ENCODE measurements around the gene ELFN1.

Gene ELFN1

DNA sequence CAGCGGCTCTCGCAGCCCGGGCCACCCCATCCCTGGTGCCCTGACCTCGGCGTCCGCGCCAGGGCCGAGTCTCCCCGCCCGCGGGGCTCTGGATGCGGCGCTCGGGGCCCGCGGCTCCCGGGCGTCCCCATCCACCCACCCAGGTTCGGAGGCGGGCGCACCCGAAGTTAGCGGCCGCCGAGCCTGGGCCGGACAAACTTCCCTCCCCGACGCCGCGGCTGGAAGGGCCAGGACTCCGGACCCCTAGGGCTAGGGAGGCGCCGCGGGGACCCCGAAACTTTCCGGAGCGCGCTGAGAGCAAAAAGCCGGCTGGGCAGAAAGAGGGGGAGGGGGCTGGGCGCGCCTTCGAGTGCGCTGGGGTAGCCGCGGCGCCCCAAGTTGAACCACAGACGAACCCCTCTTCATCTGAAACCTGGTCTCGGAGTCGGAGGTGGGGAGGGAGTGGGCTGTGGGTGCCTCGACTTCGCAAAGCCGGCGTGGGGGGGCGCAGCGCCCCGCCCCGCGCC lies 3.7 kb upstream of the ELFN1 start:
- POLR2A ChIA-PET (ENCODE audit: low non-redundant PET), result no interaction called here
- TF ChIP-seq, protein P1, sequence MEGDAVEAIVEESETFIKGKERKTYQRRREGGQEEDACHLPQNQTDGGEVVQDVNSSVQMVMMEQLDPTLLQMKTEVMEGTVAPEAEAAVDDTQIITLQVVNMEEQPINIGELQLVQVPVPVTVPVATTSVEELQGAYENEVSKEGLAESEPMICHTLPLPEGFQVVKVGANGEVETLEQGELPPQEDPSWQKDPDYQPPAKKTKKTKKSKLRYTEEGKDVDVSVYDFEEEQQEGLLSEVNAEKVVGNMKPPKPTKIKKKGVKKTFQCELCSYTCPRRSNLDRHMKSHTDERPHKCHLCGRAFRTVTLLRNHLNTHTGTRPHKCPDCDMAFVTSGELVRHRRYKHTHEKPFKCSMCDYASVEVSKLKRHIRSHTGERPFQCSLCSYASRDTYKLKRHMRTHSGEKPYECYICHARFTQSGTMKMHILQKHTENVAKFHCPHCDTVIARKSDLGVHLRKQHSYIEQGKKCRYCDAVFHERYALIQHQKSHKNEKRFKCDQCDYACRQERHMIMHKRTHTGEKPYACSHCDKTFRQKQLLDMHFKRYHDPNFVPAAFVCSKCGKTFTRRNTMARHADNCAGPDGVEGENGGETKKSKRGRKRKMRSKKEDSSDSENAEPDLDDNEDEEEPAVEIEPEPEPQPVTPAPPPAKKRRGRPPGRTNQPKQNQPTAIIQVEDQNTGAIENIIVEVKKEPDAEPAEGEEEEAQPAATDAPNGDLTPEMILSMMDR (conservative IDR thresholded peaks at IDR 0.05; ENCODE audit: low read depth), result no peak
- CTCF ChIA-PET, result no interaction called here
- no peak for DNase-seq (ENCODE audit: low spot score)
- no peak overlapping the region for H3K27ac ChIP-seq

DNA sequence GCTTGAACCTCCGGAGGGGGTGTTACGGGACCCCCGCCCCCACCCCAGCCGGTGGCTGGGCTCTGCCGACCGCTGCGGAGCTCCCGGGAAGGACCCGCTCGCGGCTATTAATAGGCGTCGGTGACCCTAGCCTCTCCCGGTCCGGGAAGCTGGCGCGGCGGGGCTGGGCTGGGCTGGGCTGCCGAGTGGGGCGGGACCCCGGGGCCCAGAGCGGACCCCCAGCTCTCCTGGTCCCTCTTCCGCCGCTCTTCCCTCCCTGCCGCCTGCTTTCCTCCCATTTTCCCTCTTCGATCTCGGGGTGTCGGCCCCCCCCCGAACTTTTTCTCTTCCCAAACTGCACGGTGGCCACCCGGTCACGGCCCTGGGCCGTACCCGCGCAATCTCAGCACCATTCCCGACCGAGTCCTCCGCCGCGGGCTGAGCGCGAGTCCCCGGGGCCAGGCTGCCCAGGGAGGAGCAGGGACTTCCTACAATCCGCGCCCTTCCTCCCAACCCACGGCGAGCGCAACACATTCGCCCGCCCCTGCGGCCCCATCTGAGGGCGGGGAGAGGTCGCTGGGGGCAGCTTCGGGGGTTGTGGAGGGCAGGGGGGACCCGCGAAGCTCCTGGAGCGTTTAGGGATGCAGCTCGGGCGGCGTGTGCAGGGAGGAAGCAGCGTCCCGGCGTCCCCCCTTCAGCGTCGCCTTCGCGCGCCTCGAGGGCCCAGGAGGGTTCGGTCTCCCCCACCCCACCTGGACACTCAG lies 3.1 kb upstream of the ELFN1 start:
- TF ChIP-seq, protein P1 (conservative IDR thresholded peaks at IDR 0.05; ENCODE audit: low read depth), result no peak
- POLR2A ChIA-PET (ENCODE audit: low non-redundant PET), result no interaction called here
- H3K27ac ChIP-seq, result no peak overlapping the region
- no peak for DNase-seq (ENCODE audit: low spot score)
- CTCF ChIA-PET, result no interaction called here

DNA sequence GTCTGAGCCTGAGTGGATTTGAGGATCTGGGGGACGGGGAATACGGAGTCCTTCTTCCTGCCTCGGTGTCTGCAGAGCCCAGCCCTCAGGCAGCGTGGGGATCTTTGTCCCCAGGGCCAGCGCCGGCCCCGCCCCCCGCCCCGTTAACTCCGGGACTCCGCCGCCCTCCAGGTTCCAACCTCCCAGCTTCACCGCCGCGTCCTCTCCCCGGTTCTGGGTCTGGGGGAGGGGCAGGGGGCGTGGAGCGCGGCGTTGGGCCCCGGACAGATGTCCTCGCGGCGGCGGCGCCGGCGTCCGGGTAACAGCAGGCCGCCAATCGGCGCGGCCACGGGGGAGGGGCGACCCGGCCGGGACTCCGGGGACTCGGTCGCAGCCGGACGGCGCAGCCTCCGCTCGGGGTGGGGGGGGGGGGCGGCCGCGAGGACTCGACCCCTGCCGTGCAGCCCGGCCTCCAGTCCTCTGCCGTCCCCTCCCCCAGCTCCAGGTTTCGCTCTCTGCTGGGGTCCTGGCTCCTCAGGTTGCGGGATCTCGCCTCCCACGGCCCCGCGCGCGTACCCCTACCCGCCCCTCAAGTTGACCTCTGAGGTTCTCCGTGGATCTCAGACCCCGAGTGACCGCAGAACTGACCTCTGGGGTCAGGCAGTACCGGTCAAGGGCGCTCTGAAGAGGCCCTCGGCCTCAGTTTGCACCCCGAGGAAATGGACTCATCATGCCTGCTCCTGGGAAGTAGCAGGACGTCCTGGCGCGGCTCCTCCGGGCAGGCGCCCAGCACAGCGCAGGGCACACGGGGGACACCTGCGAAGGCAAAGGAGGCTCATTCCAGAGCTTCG lies 2.3 kb upstream of the ELFN1 start:
- POLR2A ChIA-PET (ENCODE audit: low non-redundant PET), result no interaction called here
- H3K27ac ChIP-seq, result no peak overlapping the region
- CTCF ChIA-PET, result interaction anchor here (0.5 kb wide), 1 partner anchor 30 kb away, joined by 3 read pairs; no protein-coding TSS in a partner anchor
- TF ChIP-seq, protein P1 (conservative IDR thresholded peaks at IDR 0.05; ENCODE audit: low read depth), result no peak
- DNase-seq (ENCODE audit: low spot score), result no peak

DNA sequence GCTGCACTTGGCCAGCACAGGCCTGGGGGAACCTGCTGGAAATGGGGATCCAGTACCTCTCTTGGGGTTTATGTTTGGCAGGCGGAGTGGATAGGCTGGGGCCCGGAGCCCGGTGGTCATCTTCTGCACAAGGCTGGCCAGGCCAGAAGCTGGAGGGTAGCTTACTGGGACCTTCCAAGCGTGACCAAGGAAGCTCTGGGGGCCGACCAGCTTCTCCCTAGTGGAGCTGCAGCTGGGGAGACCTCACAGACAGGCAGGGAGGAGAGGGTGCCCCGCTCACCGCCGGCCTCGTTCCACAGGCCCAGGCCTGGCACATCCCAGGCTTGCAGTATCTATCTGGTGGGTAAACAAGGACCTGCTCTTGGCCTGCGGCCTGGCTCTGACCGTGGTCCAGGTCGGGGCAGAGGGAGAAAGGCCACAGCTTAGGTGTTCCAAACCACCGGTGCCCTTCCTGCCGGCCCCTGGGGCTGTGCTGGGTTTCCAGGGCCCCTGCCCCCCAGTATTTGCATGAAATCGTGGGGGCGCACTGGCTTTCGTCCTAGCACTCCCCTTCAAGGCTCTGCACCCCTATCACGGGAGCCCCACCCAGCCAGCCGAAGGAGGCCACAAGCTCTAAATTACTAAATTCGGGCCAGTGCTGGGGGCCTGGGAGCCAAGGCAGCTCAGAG lies 1.5 kb upstream of the ELFN1 start:
- TF ChIP-seq, protein P1 (conservative IDR thresholded peaks at IDR 0.05; ENCODE audit: low read depth), result no peak
- no peak overlapping the region for H3K27ac ChIP-seq
- ChIA-PET POLR2A (ENCODE audit: low non-redundant PET) (no interaction called here), CTCF (interaction anchor here (0.5 to 0.7 kb wide), 2 partner anchors 29 to 577 kb away, joined by 3 read pairs; no protein-coding TSS in a partner anchor)
- DNase-seq (ENCODE audit: low spot score), result no peak

DNA sequence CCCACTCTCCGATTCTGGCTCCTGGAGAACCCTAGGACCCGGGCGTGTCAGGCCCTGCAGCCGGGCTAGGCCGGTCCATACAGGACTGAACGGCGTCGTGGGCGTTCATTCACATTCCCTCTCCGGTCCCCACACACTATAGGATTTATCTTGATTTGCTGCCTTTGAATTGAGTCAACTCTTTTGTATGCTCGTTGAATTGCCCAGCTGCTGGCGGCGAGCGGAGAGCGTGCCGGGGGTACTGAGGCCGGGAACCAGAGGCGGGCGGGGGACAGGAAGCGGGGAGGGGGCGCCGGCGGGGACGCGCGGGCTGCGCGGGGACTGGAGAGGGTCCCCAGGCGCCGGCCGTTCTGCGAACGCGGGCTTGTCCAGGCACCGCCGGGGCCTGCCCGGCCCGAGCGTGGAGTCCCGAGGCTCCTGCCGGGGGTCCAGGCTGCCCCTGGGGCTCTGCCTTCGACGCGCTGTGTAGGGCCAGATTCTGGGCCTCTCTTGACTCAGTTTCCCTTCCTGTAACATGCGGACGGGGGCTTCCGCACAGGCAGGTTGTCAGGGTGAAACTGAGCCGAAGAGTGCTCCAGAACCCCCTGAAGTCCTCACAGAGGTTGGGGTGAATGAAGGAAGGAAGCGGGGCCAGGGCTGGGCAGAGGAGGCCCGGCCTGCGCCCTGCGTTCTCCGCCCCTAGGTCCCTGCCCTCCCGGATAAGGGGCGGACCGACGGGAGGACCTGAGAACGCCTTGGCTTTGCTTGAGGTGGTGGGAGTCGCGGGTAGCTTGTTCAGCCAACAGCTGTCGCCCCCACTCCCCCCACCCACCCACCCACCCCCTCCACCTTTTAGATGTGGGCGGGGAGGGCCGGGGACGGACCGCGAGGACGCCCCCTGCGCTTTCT lies 769 bp upstream of the ELFN1 start:
- ChIA-PET CTCF (interaction anchor here (0.7 kb wide), 1 partner anchor 576 kb away, joined by 3 read pairs; no protein-coding TSS in a partner anchor), POLR2A (ENCODE audit: low non-redundant PET) (no interaction called here)
- TF ChIP-seq, protein P1 (conservative IDR thresholded peaks at IDR 0.05; ENCODE audit: low read depth), result no peak

More for the DNA sequence above, 769 bp upstream of the ELFN1 start:
- no peak overlapping the region for H3K27ac ChIP-seq
- DNase-seq (ENCODE audit: low spot score), result no peak

Data from RWPE1 (cell line).